ENCODE measurements around the gene P2RY6. TPM values are rescaled to one million over a fixed set of nuclear protein-coding genes. Genes with fewer than 3 reads are reported as not detected.
A peak's percentile ranks its signal among the peaks of the same experiment; 100 is the strongest.

Gene P2RY6
- total RNA-seq, 1 donor from 2014 or later = 3.0 TPM

GRCh38 chr11:73267122-73267846 is 4.9 kb upstream of the P2RY6 start:
- Mint-ChIP-seq H3K4me3 (no peak overlapping the region), H3K9me3 (no peaks in the 10 kb centered on the region), H3K27ac (peak overlapping the region; percentile 63), H3K4me1 (ENCODE audit: unreplicated experiment) (peaks cover 30% of the 10 kb centered on the region), H3K36me3 (no peaks in the 10 kb centered on the region), H3K27me3 (peaks cover 15% of the 10 kb centered on the region)
- TF ChIP-seq, protein P1, sequence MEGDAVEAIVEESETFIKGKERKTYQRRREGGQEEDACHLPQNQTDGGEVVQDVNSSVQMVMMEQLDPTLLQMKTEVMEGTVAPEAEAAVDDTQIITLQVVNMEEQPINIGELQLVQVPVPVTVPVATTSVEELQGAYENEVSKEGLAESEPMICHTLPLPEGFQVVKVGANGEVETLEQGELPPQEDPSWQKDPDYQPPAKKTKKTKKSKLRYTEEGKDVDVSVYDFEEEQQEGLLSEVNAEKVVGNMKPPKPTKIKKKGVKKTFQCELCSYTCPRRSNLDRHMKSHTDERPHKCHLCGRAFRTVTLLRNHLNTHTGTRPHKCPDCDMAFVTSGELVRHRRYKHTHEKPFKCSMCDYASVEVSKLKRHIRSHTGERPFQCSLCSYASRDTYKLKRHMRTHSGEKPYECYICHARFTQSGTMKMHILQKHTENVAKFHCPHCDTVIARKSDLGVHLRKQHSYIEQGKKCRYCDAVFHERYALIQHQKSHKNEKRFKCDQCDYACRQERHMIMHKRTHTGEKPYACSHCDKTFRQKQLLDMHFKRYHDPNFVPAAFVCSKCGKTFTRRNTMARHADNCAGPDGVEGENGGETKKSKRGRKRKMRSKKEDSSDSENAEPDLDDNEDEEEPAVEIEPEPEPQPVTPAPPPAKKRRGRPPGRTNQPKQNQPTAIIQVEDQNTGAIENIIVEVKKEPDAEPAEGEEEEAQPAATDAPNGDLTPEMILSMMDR (conservative IDR thresholded peaks at IDR 0.05) = no peak
- peak; percentile 42 for DNase-seq (ENCODE audit: extremely low spot score, unreplicated experiment)

DNA sequence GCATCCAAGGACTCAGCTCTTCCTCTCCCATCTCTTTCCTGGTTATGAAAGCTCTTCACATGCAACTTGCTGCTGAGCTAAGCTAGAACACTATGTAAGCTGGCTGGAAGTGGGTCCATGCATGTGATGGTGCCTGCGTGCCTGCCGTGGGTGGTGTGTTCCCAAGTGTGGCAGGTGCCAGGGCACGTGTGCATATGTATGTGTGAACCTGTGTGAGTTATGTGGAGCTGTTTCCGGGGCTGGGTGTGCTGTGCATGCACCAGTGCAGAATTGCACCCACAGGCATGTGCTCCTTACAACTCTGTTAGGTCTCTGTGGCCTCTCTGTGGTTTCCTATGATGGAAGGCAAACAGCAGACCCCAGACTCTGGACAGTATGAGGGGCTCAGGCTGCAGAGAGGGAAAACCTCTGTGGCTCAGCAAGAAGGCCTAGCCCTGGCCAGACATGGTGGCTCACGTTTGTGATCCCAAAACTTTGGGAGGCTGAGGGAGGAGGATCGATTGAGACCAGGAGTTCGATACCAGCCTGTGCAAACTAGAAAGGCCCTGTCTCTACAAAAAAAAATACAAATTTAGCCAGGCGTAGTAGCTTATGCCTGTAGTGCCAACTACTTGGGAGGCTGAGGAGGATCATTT is 4.1 kb upstream of the P2RY6 start:
- peak; percentile 54 for DNase-seq (ENCODE audit: extremely low spot score, unreplicated experiment)
- Mint-ChIP-seq H3K4me3 (no peak overlapping the region), H3K9me3 (no peaks in the 10 kb centered on the region), H3K4me1 (ENCODE audit: unreplicated experiment) (peaks cover 33% of the 10 kb centered on the region), H3K27me3 (peaks cover 15% of the 10 kb centered on the region), H3K36me3 (no peaks in the 10 kb centered on the region), H3K27ac (peak overlapping the region; percentile 63)
- TF ChIP-seq, protein P1 (conservative IDR thresholded peaks at IDR 0.05) = no peak

DNA sequence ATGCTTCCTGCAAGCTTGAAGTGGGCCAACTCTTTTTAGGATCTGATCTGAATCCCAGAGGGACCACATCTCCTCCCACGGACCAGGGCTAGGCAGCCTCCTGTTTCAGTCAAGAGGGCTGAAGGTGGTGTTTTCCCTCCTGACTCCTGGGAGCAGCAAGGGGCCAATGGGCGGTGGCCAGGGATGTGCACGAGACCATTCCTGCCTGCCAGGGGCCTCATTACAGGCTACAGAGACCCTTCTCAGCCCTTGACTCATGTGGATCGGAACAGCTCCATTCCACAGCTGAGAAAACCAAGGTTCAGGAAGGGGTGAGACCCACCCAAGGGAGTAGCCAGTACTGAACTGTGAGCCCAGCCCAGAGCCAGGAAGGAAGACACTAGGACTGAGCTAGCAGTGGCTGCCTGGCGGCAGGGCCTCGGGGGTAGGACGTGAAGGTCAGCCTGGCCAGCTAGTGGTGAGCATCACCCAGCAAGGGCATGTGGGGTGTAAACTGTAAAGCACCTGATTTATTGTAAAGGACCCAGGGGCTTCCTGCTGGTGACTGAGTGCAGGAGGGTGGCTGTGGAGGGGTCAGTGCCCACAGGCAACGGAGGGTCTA is 3.4 kb upstream of the P2RY6 start:
- Mint-ChIP-seq H3K36me3 (no peaks in the 10 kb centered on the region), H3K9me3 (no peaks in the 10 kb centered on the region), H3K27me3 (peaks cover 12% of the 10 kb centered on the region), H3K4me1 (ENCODE audit: unreplicated experiment) (peaks cover 39% of the 10 kb centered on the region), H3K4me3 (no peak overlapping the region), H3K27ac (peak overlapping the region; percentile 95)
- TF ChIP-seq, protein P1 (conservative IDR thresholded peaks at IDR 0.05) = no peak
- DNase-seq (ENCODE audit: extremely low spot score, unreplicated experiment) = peak; percentile 61

- TF ChIP-seq, protein P1 (conservative IDR thresholded peaks at IDR 0.05) = no peak
- peak overlapping the region; percentile 72 for H3K4me3 Mint-ChIP-seq
- H3K27ac Mint-ChIP-seq = peak overlapping the region; percentile 95
- H3K36me3 Mint-ChIP-seq = no peaks in the 10 kb centered on the region
- H3K27me3 Mint-ChIP-seq = peaks cover 11% of the 10 kb centered on the region
- H3K9me3 Mint-ChIP-seq = no peaks in the 10 kb centered on the region
- peak; percentile 67 for DNase-seq (ENCODE audit: extremely low spot score, unreplicated experiment)
- peaks cover 43% of the 10 kb centered on the region for H3K4me1 Mint-ChIP-seq (ENCODE audit: unreplicated experiment)
Measured at GRCh38 chr11:73269459-73270015, 2.6 kb upstream of the P2RY6 start.

- Mint-ChIP-seq H3K27ac (peak overlapping the region; percentile 95), H3K36me3 (no peaks in the 10 kb centered on the region), H3K27me3 (peaks cover 5% of the 10 kb centered on the region), H3K9me3 (no peaks in the 10 kb centered on the region), H3K4me3 (peak overlapping the region; percentile 72), H3K4me1 (ENCODE audit: unreplicated experiment) (peaks cover 46% of the 10 kb centered on the region)
- DNase-seq (ENCODE audit: extremely low spot score, unreplicated experiment) = peak; percentile 60
- TF ChIP-seq, protein P1 (conservative IDR thresholded peaks at IDR 0.05) = no peak
Measured at GRCh38 chr11:73270016-73270854, 1.9 kb upstream of the P2RY6 start.
